ENCODE data around the gene IL16. TPM values are rescaled to one million over a fixed set of nuclear protein-coding genes. Genes with fewer than 3 reads are reported as not detected.

Gene IL16
- total RNA-seq, 4 donors from 2014 or later = 8.2 to 19.9 (median 13.7) TPM

DNA sequence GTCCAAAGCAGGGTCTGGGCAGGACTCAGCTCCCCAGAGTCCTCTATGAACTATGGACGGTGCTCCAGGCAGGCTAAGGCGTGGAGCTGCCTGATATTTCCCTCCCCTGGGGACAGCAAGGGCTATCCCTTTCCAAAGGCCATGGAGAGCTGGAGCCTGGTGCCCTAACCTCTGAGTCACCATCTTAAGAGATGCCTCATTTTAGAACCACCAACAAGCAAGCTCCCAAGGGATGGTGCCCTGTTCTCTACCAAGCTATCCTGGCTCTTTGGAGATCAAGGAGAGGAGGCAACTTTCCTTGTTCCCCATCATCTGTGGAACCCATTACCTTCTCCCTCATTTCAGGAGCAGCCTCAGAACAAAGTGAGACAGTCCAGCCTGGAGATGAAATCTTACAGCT lies 111.6 kb downstream of the IL16 start:
- no peak overlapping the region for H3K4me3 ChIP-seq
- no peaks in the 10 kb centered on the region for H3K9me3 ChIP-seq
- H3K4me1 ChIP-seq = peaks cover 46% of the 10 kb centered on the region
- DNase-seq (ENCODE audit: low spot score in 2 of 2) = no peak
- H3K27ac ChIP-seq = no peak overlapping the region
- no peak for TF ChIP-seq POLR2AphosphoS5 (IDR thresholded peaks at IDR 0.05)
- no peak for TF ChIP-seq EP300 (IDR thresholded peaks at IDR 0.05)
- TF ChIP-seq, protein P1, sequence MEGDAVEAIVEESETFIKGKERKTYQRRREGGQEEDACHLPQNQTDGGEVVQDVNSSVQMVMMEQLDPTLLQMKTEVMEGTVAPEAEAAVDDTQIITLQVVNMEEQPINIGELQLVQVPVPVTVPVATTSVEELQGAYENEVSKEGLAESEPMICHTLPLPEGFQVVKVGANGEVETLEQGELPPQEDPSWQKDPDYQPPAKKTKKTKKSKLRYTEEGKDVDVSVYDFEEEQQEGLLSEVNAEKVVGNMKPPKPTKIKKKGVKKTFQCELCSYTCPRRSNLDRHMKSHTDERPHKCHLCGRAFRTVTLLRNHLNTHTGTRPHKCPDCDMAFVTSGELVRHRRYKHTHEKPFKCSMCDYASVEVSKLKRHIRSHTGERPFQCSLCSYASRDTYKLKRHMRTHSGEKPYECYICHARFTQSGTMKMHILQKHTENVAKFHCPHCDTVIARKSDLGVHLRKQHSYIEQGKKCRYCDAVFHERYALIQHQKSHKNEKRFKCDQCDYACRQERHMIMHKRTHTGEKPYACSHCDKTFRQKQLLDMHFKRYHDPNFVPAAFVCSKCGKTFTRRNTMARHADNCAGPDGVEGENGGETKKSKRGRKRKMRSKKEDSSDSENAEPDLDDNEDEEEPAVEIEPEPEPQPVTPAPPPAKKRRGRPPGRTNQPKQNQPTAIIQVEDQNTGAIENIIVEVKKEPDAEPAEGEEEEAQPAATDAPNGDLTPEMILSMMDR (IDR thresholded peaks at IDR 0.05) = no peak
- no peak for TF ChIP-seq POLR2A (IDR thresholded peaks at IDR 0.05)
- H3K27me3 ChIP-seq = no peaks in the 10 kb centered on the region
- WGBS = 77% methylated on average over 2 of the region's 2 CpGs
- peaks cover 70% of the 10 kb centered on the region for H3K36me3 ChIP-seq

DNA sequence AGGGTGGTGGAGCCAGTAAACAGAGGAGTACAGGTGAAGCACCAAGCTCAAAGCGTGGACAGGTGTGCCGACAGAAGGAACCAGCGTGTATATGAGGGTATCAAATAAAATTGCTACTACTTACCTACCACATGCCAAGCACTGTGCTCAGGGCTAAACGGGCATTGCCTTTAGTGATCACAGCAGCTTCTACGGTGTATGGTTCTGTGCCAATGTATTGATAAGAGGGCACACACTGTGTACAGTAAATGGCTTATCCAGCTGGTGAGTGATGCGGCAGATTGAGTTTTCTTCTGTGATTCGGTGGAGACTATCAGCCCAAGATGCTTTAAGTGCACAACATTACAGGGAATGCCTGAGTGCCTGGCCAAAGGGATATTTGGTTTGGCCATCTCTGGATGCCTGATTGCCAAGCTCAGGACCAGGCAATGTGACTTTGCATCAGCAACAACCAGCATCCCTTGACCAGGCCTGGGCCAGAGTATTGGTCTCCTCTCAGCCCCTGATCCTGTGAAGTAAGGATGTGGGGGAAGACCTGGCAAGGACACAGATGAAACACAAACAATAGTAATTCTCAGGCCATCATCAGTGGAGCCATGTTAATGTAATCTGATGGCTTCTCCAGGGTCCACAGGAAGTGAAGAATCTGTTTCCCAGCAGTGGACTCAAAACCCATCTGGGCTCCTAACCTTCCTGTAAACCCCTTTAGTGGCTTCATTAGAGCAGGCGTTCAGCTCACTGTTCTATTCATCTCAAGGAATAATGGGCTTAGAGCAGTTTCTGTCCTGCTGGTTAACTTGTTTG lies 113.2 kb downstream of the IL16 start:
- peaks cover 55% of the 10 kb centered on the region for H3K36me3 ChIP-seq
- no peak overlapping the region for H3K4me3 ChIP-seq
- TF ChIP-seq POLR2A (IDR thresholded peaks at IDR 0.05) (no peak), EP300 (IDR thresholded peaks at IDR 0.05) (no peak), POLR2AphosphoS5 (IDR thresholded peaks at IDR 0.05) (no peak)
- TF ChIP-seq, protein P1 (IDR thresholded peaks at IDR 0.05) = no peak
- H3K9me3 ChIP-seq = no peaks in the 10 kb centered on the region
- H3K27me3 ChIP-seq = no peaks in the 10 kb centered on the region
- no peak overlapping the region for H3K27ac ChIP-seq
- 90% methylated on average over 8 of the region's 8 CpGs for WGBS
- peaks cover 43% of the 10 kb centered on the region for H3K4me1 ChIP-seq
- DNase-seq (ENCODE audit: low spot score in 2 of 2) = no peak

DNA sequence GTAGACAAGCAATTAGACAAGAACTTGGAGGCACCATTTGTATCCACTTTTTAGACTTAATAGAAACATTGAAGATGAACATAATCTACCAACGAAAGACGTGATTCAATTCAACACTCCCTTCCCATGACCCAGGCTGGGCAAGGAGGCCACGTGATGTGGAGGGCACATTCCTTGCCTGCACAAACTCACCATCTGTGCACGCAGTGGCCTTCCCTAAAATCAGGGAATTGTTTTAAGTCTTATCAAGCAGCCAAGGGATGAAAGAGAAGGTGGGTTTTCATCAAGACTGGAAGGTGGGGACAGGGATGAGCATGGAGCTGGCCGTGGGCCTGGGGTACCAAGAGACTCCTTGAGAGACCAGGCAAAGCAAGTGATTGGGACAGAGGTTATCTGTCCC lies 113.8 kb downstream of the IL16 start:
- no peak for TF ChIP-seq POLR2AphosphoS5 (IDR thresholded peaks at IDR 0.05)
- TF ChIP-seq, protein P1 (IDR thresholded peaks at IDR 0.05) = no peak
- TF ChIP-seq POLR2A (IDR thresholded peaks at IDR 0.05) = no peak
- TF ChIP-seq EP300 (IDR thresholded peaks at IDR 0.05) = no peak
- Histone ChIP-seq H3K27me3 (no peaks in the 10 kb centered on the region), H3K9me3 (no peaks in the 10 kb centered on the region), H3K27ac (no peak overlapping the region), H3K4me3 (no peak overlapping the region), H3K36me3 (peaks cover 50% of the 10 kb centered on the region), H3K4me1 (peaks cover 38% of the 10 kb centered on the region)
- WGBS = 99% methylated on average over 5 of the region's 5 CpGs
- DNase-seq (ENCODE audit: low spot score in 2 of 2) = no peak

DNA sequence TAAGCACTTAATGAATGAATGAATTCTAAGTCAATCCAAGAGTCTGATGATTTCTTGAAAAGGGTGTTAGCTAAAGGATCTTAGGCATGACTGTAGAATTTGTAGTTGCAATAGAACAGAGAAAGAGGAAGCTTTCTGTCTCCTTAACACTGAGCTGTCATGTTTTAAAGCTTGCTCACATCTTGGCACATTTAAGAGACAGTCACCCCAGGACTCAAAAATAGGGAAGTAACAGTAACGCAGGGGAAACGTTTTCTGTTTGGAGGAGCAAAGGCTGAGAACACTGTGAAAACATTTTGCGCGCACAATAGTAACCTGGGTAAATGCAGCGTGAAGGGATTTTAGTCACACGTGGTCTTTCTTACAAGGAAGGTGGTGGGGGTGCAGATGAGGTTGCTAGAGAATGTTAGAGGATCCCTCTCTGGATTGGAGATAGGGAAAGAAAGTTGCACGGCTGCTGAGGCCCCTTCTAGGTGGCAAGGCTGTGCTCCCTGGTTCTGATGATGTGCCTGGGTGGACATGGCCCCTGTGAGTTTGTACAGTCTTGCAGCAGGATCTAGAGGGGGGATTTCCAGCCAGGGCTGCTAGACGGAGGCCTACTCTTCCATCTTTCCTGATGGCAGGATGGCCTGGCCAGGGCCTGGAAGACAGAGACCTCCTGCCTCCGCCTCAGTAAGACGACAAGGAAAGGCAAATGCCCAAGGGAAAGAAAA lies 115.2 kb downstream of the IL16 start:
- WGBS = 71% methylated on average over 10 of the region's 10 CpGs
- no peak for DNase-seq (ENCODE audit: low spot score in 2 of 2)
- Histone ChIP-seq H3K9me3 (no peaks in the 10 kb centered on the region), H3K4me3 (no peak overlapping the region), H3K27me3 (no peaks in the 10 kb centered on the region), H3K4me1 (peaks cover 34% of the 10 kb centered on the region), H3K27ac (peak overlapping the region; percentile 84), H3K36me3 (peaks cover 36% of the 10 kb centered on the region)
- TF ChIP-seq EP300 (IDR thresholded peaks at IDR 0.05) = no peak
- TF ChIP-seq POLR2AphosphoS5 (IDR thresholded peaks at IDR 0.05) = no peak
- TF ChIP-seq POLR2A (IDR thresholded peaks at IDR 0.05) = no peak
- TF ChIP-seq, protein P1 (IDR thresholded peaks at IDR 0.05) = no peak
